ENCODE measurements around the gene LIX1.
"Not testable (repeated sequence)": the region's sequence is repeated elsewhere in the genome, so short reads cannot be mapped to it uniquely, and the experiment has no call there.

The LIX1 gene

GRCh38 chr5:97088774-97089148, 53.6 kb downstream of the LIX1 start:
- H3K79me2 ChIP-seq = no peaks in the 10 kb centered on the region
- no peak overlapping the region for H3K4me2 ChIP-seq (ENCODE audit: low read length)
- H3K27ac ChIP-seq = no peak overlapping the region
- no peak overlapping the region for H3K9ac ChIP-seq
- TF ChIP-seq, protein P1, sequence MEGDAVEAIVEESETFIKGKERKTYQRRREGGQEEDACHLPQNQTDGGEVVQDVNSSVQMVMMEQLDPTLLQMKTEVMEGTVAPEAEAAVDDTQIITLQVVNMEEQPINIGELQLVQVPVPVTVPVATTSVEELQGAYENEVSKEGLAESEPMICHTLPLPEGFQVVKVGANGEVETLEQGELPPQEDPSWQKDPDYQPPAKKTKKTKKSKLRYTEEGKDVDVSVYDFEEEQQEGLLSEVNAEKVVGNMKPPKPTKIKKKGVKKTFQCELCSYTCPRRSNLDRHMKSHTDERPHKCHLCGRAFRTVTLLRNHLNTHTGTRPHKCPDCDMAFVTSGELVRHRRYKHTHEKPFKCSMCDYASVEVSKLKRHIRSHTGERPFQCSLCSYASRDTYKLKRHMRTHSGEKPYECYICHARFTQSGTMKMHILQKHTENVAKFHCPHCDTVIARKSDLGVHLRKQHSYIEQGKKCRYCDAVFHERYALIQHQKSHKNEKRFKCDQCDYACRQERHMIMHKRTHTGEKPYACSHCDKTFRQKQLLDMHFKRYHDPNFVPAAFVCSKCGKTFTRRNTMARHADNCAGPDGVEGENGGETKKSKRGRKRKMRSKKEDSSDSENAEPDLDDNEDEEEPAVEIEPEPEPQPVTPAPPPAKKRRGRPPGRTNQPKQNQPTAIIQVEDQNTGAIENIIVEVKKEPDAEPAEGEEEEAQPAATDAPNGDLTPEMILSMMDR (IDR thresholded peaks at IDR 0.05) = no peak
- no peaks in the 10 kb centered on the region for H3K27me3 ChIP-seq (ENCODE audit: control insufficient read depth, insufficient read depth, low read length)
- H3K36me3 ChIP-seq (ENCODE audit: control insufficient read depth, insufficient read depth, low read length) = no peaks in the 10 kb centered on the region
- H2AFZ ChIP-seq = no peak overlapping the region
- no peaks in the 10 kb centered on the region for H3K4me1 ChIP-seq
- H3K9me3 ChIP-seq (ENCODE audit: control insufficient read depth, low read length) = no peaks in the 10 kb centered on the region
- H3K4me3 ChIP-seq (ENCODE audit: low read depth, low read length) = no peak overlapping the region

DNA sequence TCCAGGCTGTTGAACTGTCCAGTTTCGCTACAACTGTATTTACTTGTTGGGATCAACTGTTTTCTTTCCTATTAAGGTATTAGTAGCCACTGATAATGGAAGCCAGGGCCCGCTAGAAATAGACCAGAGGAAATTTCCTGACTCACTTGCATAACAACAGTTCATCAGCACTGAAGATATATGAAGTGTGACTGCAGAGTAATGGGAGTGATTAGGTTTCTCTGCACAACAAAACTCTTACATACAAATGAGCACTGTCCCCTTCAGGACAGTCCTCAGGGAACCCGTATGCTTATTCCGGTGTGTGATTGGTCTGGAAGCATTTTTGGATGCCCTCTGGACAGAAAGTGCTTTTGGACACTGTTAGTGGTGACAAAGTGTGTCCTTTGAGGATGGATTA, 55.3 kb downstream of the LIX1 start:
- Histone ChIP-seq H3K9ac (no peak overlapping the region), H3K27me3 (ENCODE audit: control insufficient read depth, insufficient read depth, low read length) (no peaks in the 10 kb centered on the region), H3K4me2 (ENCODE audit: low read length) (no peak overlapping the region), H3K36me3 (ENCODE audit: control insufficient read depth, insufficient read depth, low read length) (no peaks in the 10 kb centered on the region), H2AFZ (no peak overlapping the region), H3K4me3 (ENCODE audit: low read depth, low read length) (no peak overlapping the region), H3K9me3 (ENCODE audit: control insufficient read depth, low read length) (no peaks in the 10 kb centered on the region), H3K79me2 (no peaks in the 10 kb centered on the region), H3K4me1 (no peaks in the 10 kb centered on the region), H3K27ac (no peak overlapping the region)
- TF ChIP-seq, protein P1 (IDR thresholded peaks at IDR 0.05) = no peak

GRCh38 chr5:97085459-97086181, 56.8 kb downstream of the LIX1 start:
- TF ChIP-seq, protein P1 (IDR thresholded peaks at IDR 0.05) = no peak
- Histone ChIP-seq H2AFZ (no peak overlapping the region), H3K79me2 (no peaks in the 10 kb centered on the region)

GRCh38 chr5:97084782-97085458, 57.5 kb downstream of the LIX1 start:
- H3K36me3 ChIP-seq (ENCODE audit: control insufficient read depth, insufficient read depth, low read length); H2AFZ ChIP-seq; H3K27me3 ChIP-seq (ENCODE audit: control insufficient read depth, insufficient read depth, low read length); H3K4me3 ChIP-seq (ENCODE audit: low read depth, low read length); H3K79me2 ChIP-seq; H3K4me2 ChIP-seq (ENCODE audit: low read length); H3K9ac ChIP-seq; H3K4me1 ChIP-seq; H3K9me3 ChIP-seq (ENCODE audit: control insufficient read depth, low read length); H3K27ac ChIP-seq: not testable (repeated sequence)

More at GRCh38 chr5:97085459-97086181, 56.8 kb downstream of the LIX1 start:
- Histone ChIP-seq H3K27ac (no peak overlapping the region), H3K4me2 (ENCODE audit: low read length) (no peak overlapping the region), H3K4me1 (no peaks in the 10 kb centered on the region), H3K9me3 (ENCODE audit: control insufficient read depth, low read length) (no peaks in the 10 kb centered on the region), H3K36me3 (ENCODE audit: control insufficient read depth, insufficient read depth, low read length) (no peaks in the 10 kb centered on the region), H3K27me3 (ENCODE audit: control insufficient read depth, insufficient read depth, low read length) (no peaks in the 10 kb centered on the region), H3K9ac (no peak overlapping the region), H3K4me3 (ENCODE audit: low read depth, low read length) (no peak overlapping the region)

GRCh38 chr5:97078958-97079743, 63.3 kb downstream of the LIX1 start:
- no peaks in the 10 kb centered on the region for H3K9me3 ChIP-seq (ENCODE audit: control insufficient read depth, low read length)
- H3K36me3 ChIP-seq (ENCODE audit: control insufficient read depth, insufficient read depth, low read length) = no peaks in the 10 kb centered on the region
- no peak overlapping the region for H3K9ac ChIP-seq
- no peaks in the 10 kb centered on the region for H3K27me3 ChIP-seq (ENCODE audit: control insufficient read depth, insufficient read depth, low read length)
- H3K4me3 ChIP-seq (ENCODE audit: low read depth, low read length) = no peak overlapping the region
- no peak overlapping the region for H2AFZ ChIP-seq
- H3K79me2 ChIP-seq = no peaks in the 10 kb centered on the region
- H3K4me2 ChIP-seq (ENCODE audit: low read length) = no peak overlapping the region
- H3K4me1 ChIP-seq = no peaks in the 10 kb centered on the region
- TF ChIP-seq, protein P1 (IDR thresholded peaks at IDR 0.05) = no peak
- no peak overlapping the region for H3K27ac ChIP-seq
